HepG2 (cell line): ENCODE measurements around the gene EPHA2. TPM values are rescaled to one million over a fixed set of nuclear protein-coding genes. Genes with fewer than 3 reads are reported as not detected.

ENCODE experiments used
- ERF ChIP-seq: IDR thresholded peaks from 2 replicates; pipeline ENCODE4 v1.6.1; 2018; ENCODE audit warnings: missing biosample characterization, missing genetic modification reagents
- FOSL1 ChIP-seq: sonication (generic); formaldehyde crosslinking; IDR thresholded peaks from 2 replicates; pipeline ENCODE4 v1.9.0; 2021; ENCODE audit warnings: missing genetic modification reagents, borderline replicate concordance
- KLF6 ChIP-seq: IDR thresholded peaks from 2 replicates; pipeline ENCODE4 v1.8.0; 2016; ENCODE audit warnings: missing biosample characterization, missing genetic modification reagents
- MXI1 ChIP-seq: IDR thresholded peaks from 3 replicates; pipeline ENCODE4 v1.6.1; 2012; ENCODE audit warnings: low read depth, low read length, inconsistent platforms, borderline replicate concordance
- NAIF1 ChIP-seq: sonication (generic); formaldehyde crosslinking; IDR thresholded peaks from 2 replicates; pipeline ENCODE4 v1.5.0; 2020; ENCODE audit warnings: mild to moderate bottlenecking, missing genetic modification reagents, borderline replicate concordance
- NFE2L2 ChIP-seq: fragments of 150-350 bp; IDR thresholded peaks from 2 replicates; pipeline ENCODE4 v1.6.1; 2014; ENCODE audit warnings: low read length
- ZFP37 ChIP-seq: sonication (generic); formaldehyde crosslinking; IDR thresholded peaks from 2 replicates; pipeline ENCODE4 v1.4.0; 2020; ENCODE audit warnings: missing genetic modification reagents, borderline replicate concordance
- polyA plus RNA-seq, 8 experiments: library from polyadenylated mRNA; depleted of rRNA in 3 of 8; stranded (reverse) in 7 of 8; unstranded in 1 of 8; fragments of >200 nt; fragmentation: Illumina TruSeq in 4 of 8; extraction: Trizol in 4 of 8; gene quantifications; 2 replicates each; pipeline versions ENCODE4 v1.2.1 to v1.2.3, GENCODE V29; 2011 to 2016; ENCODE audit warnings: low read depth in 4 of 8, missing spikeins in 1 of 8, mixed read lengths in 1 of 8; ENCODE audit not compliant: insufficient read depth in 1 of 8
- total RNA-seq, 5 experiments: library from RNA; depleted of rRNA; stranded (reverse); fragments of >200 nt; fragmentation: Illumina TruSeq; extraction: Trizol; gene quantifications; 2 replicates each; pipeline ENCODE4 v1.2.3, GENCODE V29; 2016; ENCODE audit warnings: low read depth in 1 of 5
- TF ChIP-seq, protein P1 (sequence below): IDR thresholded peaks from 2 replicates; pipeline ENCODE4 v1.6.1; 2016; ENCODE audit warnings: missing genetic modification reagents, missing compliant biosample characterization
- TF ChIP-seq, protein P2 (sequence below): sonication (generic); formaldehyde crosslinking; IDR thresholded peaks from 2 replicates; pipeline ENCODE4 v1.4.0; 2020; ENCODE audit warnings: missing genetic modification reagents
- TF ChIP-seq, protein P3 (sequence below): IDR thresholded peaks from 2 replicates; pipeline ENCODE4 v1.6.1; 2016
- TF ChIP-seq, protein P4 (sequence below): sonication (generic); formaldehyde crosslinking; IDR thresholded peaks from 2 replicates; pipeline ENCODE4 v1.8.0; 2022; ENCODE audit warnings: missing genetic modification reagents, low read depth, mild to moderate bottlenecking, borderline replicate concordance
- TF ChIP-seq, protein P5 (sequence below): sonication (generic); formaldehyde crosslinking; IDR thresholded peaks from 2 replicates; pipeline ENCODE4 v1.4.0; 2020; ENCODE audit warnings: mild to moderate bottlenecking, missing genetic modification reagents

Gene EPHA2
- total and polyA plus RNA-seq, 2 of the 13 experiments (the other 11 are each of a cell fraction or from before 2014, with no cell fraction given): 33.6 to 53.6 TPM

DNA sequence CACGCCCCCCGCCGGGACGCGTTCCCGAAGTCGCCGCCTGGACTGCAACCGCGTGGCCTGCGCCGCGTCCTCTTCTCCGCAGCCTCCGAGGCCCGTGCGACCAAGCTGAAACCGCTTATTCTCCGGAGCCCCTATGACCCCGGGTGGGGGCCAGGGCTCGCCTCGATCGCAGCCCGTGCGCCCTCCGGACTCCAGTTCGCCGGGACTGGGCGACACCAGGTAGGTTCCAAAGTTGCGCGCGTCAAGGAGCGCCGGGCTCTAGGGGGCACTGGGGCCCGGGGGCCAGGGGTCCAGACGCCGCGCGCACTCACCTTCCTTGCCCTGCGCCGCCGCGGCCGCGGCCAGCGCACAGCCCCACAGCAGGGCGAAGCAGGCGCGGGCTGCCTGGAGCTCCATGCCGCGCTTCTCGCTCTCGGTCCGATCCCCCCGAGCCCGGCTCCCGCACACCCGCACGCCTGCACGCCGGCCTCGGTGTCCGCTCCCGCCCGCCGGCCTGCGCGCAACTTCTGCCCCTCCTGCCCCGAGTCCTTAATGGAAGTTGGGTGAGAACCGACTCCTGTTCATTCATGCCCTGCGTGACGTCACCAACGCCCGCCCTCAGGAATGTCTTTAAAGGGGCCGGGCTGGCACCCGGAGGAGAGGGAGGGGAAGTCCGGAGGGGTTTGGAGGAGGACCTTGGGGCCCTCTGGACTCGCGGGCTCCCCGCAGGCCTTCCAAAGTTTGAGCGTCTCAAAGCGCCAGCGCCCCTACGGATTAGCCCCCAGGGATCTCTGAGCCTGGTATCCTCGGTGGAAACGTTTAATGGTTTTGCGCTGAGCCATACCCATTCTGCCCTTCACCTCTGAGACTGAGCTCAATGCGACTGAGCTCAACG, at the start of gene EPHA2 (continued):
- TF ChIP-seq, protein P1, sequence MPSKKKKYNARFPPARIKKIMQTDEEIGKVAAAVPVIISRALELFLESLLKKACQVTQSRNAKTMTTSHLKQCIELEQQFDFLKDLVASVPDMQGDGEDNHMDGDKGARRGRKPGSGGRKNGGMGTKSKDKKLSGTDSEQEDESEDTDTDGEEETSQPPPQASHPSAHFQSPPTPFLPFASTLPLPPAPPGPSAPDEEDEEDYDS (CRISPR knock-in tag): peak; percentile 99
- TF ChIP-seq, protein P2, sequence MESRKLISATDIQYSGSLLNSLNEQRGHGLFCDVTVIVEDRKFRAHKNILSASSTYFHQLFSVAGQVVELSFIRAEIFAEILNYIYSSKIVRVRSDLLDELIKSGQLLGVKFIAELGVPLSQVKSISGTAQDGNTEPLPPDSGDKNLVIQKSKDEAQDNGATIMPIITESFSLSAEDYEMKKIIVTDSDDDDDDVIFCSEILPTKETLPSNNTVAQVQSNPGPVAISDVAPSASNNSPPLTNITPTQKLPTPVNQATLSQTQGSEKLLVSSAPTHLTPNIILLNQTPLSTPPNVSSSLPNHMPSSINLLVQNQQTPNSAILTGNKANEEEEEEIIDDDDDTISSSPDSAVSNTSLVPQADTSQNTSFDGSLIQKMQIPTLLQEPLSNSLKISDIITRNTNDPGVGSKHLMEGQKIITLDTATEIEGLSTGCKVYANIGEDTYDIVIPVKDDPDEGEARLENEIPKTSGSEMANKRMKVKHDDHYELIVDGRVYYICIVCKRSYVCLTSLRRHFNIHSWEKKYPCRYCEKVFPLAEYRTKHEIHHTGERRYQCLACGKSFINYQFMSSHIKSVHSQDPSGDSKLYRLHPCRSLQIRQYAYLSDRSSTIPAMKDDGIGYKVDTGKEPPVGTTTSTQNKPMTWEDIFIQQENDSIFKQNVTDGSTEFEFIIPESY (CRISPR knock-in tag): no peak
- peak; percentile 92; the same call in 1 of the 2 replicates for TF ChIP-seq KLF6 (CRISPR knock-in tag)
- TF ChIP-seq, protein P3, sequence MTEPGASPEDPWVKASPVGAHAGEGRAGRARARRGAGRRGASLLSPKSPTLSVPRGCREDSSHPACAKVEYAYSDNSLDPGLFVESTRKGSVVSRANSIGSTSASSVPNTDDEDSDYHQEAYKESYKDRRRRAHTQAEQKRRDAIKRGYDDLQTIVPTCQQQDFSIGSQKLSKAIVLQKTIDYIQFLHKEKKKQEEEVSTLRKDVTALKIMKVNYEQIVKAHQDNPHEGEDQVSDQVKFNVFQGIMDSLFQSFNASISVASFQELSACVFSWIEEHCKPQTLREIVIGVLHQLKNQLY: no peak
- TF ChIP-seq MXI1: no peak; the same call in 2 of the 3 replicates
- TF ChIP-seq NAIF1 (CRISPR knock-in tag): no peak
- TF ChIP-seq, protein P4, sequence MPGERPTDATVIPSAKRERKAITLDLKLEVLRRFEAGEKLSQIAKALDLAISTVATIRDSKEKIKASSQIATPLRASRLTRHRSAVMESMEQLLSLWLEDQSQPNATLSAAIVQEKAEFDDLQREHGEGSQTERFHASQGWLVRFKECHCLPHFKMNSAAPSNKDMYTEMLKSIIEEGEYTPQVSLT (CRISPR knock-in tag): no peak
- no peak for TF ChIP-seq ZFP37
- TF ChIP-seq ERF (CRISPR knock-in tag): peak; percentile 73; the same call in 1 of the 2 replicates
- TF ChIP-seq FOSL1 (CRISPR knock-in tag): no peak
- no peak for TF ChIP-seq NFE2L2
- TF ChIP-seq, protein P5, sequence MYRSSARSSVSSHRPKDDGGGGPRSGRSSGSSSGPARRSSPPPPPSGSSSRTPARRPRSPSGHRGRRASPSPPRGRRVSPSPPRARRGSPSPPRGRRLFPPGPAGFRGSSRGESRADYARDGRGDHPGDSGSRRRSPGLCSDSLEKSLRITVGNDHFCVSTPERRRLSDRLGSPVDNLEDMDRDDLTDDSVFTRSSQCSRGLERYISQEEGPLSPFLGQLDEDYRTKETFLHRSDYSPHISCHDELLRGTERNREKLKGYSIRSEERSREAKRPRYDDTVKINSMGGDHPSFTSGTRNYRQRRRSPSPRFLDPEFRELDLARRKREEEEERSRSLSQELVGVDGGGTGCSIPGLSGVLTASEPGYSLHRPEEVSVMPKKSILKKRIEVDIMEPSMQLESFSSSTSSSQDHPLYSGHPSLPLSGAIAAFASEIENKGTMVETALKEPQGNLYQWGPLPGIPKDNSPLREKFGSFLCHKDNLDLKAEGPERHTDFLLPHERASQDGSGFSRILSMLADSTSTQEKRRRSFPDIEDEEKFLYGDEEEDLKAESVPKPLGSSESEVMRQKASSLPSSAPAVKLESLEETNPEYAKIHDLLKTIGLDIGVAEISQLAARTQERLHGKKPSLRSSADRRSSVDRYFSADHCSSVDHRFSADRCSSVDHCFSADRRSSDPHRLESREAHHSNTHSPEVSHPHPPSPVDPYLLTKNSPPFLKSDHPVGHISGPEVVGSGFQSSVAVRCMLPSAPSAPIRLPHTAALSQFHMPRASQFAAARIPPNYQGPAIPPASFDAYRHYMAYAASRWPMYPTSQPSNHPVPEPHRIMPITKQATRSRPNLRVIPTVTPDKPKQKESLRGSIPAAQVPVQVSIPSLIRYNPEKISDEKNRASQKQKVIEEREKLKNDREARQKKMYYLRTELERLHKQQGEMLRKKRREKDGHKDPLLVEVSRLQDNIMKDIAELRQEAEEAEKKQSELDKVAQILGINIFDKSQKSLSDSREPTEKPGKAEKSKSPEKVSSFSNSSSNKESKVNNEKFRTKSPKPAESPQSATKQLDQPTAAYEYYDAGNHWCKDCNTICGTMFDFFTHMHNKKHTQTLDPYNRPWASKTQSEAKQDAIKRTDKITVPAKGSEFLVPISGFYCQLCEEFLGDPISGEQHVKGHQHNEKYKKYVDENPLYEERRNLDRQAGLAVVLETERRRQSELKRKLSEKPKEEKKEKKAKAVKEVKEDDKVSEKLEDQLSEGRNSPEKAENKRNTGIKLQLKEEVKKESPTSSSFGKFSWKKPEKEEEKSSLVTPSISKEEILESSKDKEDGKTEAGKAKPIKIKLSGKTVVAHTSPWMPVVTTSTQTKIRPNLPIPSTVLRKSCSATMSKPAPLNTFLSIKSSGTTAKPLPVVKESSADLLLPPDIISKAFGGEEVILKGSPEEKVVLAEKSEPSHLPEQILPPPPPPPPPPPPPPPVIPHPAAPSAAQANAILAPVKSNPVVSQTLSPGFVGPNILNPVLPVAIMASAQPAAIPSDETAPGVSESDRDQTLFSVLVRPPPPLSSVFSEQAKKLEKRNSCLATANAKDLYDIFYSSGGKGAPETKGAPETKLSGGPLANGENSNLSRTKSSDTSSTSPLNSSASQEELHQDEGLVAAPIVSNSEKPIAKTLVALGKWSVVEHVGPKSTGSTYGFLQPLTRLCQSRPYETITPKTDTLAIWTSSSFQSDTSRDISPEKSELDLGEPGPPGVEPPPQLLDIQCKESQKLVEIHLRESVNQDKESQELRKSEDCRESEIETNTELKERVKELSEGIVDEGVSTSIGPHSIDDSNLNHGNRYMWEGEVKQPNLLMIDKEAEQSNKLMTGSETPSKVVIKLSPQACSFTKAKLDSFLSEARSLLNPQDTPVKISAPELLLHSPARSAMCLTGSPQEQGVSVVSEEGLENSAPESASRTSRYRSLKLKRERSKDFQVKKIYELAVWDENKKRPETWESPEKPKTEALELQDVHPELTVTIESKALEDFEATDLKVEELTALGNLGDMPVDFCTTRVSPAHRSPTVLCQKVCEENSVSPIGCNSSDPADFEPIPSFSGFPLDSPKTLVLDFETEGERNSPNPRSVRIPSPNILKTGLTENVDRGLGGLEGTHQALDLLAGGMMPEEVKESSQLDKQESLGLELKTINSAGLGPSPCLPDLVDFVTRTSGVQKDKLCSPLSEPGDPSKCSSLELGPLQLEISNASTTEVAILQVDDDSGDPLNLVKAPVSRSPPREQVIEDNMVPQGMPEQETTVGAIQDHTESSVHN (CRISPR knock-in tag): no peak; the same call in 1 of the 2 replicates
